Progenitor cell of endocrine pancreas (in vitro differentiated cells): ENCODE data around the gene HSFX2. TPM values are rescaled to one million over a fixed set of nuclear protein-coding genes. Genes with fewer than 3 reads are reported as not detected.
"Not testable (repeated sequence)": the region's sequence is repeated elsewhere in the genome, so short reads cannot be mapped to it uniquely, and the experiment has no call there.

Experiments used
- DNase-seq: peaks from one replicate; pipeline ENCODE4 v3.0.0; 2021; ENCODE audit warnings: low spot score; ENCODE audit not compliant: unreplicated experiment
- H3K27ac Mint-ChIP-seq: 2 replicates; pipeline ENCODE4 v1.8.0; 2021; ENCODE audit warnings: mild to moderate bottlenecking, moderate library complexity, mixed read lengths
- H3K27me3 Mint-ChIP-seq: 2 replicates; pipeline ENCODE4 v1.8.0; 2021; ENCODE audit warnings: mixed read lengths
- H3K36me3 Mint-ChIP-seq: 2 replicates; pipeline ENCODE4 v1.8.0; 2022; ENCODE audit warnings: mixed read lengths; ENCODE audit not compliant: insufficient read depth
- H3K4me1 Mint-ChIP-seq: 2 replicates; pipeline ENCODE4 v1.8.0; 2021; ENCODE audit warnings: low read depth, mixed read lengths
- H3K4me3 Mint-ChIP-seq: 2 replicates; pipeline ENCODE4 v1.8.0; 2021; ENCODE audit warnings: low read depth, mild to moderate bottlenecking, moderate library complexity, mixed read lengths
- H3K9me3 Mint-ChIP-seq: 2 replicates; pipeline ENCODE4 v1.8.0; 2021; ENCODE audit warnings: low read depth, mixed read lengths
- total RNA-seq: library from RNA; stranded (reverse); gene quantifications from 2 replicates; pipeline ENCODE4 v1.2.1, GENCODE V29; 2021
- TF ChIP-seq, protein P1 (sequence below): fragments of 200-600 bp; sonication (generic); IDR thresholded peaks from one replicate; pipeline ENCODE4 v1.5.0; 2021; ENCODE audit warnings: antibody characterized with exemption, mild to moderate bottlenecking; ENCODE audit not compliant: unreplicated experiment

The HSFX2 gene
- total RNA-seq, 1 donor from 2014 or later: 0.36 TPM

DNA sequence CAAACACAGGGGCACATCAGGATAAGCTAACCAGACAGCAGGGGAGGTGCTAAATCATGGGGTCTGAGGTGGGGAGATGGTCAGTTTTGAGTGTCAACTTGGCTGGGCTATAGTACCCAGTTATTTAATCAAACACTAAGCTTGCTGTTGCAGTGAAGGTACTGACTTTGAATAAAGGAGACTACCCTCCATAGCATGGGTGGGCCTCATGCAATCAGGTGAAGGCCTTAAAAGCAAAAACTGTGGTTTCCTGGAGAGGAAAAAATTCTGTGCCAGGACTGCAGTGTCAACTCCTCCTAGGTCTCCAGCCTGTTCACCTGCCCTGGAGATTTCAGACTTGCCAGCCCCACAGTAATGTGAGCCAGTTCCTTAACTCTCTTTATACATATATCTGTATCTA, 12.6 kb upstream of the HSFX2 start:
- Mint-ChIP-seq H3K4me3 (no peak overlapping the region), H3K4me1 (no peaks in the 10 kb centered on the region), H3K36me3 (peaks cover 14% of the 10 kb centered on the region), H3K27ac (no peak overlapping the region), H3K27me3 (no peaks in the 10 kb centered on the region), H3K9me3 (peaks cover 24% of the 10 kb centered on the region)
- TF ChIP-seq, protein P1, sequence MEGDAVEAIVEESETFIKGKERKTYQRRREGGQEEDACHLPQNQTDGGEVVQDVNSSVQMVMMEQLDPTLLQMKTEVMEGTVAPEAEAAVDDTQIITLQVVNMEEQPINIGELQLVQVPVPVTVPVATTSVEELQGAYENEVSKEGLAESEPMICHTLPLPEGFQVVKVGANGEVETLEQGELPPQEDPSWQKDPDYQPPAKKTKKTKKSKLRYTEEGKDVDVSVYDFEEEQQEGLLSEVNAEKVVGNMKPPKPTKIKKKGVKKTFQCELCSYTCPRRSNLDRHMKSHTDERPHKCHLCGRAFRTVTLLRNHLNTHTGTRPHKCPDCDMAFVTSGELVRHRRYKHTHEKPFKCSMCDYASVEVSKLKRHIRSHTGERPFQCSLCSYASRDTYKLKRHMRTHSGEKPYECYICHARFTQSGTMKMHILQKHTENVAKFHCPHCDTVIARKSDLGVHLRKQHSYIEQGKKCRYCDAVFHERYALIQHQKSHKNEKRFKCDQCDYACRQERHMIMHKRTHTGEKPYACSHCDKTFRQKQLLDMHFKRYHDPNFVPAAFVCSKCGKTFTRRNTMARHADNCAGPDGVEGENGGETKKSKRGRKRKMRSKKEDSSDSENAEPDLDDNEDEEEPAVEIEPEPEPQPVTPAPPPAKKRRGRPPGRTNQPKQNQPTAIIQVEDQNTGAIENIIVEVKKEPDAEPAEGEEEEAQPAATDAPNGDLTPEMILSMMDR: no peak
- DNase-seq: no peak

DNA sequence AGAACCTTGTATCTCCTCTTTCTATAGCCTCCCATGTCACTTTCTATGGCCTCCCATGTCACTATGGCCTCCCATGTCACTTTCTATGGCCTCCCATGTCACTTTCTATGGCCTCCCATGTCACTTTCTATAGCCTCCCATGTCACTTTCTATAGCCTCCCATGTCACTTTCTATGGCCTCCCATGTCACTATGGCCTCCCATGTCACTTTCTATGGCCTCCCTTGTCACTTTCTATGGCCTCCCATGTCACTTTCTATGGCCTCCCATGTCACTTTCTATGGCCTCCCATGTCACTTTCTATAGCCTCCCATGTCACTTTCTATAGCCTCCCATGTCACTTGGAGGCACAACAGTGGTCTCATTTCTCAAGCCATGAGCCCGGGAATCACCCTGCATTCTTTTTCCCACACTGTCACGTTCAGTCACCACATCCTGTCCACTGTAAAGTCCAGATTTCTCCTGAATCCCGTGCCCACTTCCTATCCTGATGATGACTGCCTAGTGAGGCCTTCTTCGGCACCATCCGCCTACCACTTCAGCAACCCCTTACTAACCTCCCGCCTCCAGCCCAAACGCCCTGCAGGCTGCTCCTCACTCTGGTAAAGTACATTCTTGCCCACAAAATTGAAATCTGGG, 10.3 kb upstream of the HSFX2 start:
- not testable (repeated sequence) for H3K4me3 Mint-ChIP-seq, H3K4me1 Mint-ChIP-seq, DNase-seq, H3K27ac Mint-ChIP-seq, H3K27me3 Mint-ChIP-seq
- Mint-ChIP-seq H3K36me3 (peaks cover 20% of the 10 kb centered on the region), H3K9me3 (peaks cover 21% of the 10 kb centered on the region)

DNA sequence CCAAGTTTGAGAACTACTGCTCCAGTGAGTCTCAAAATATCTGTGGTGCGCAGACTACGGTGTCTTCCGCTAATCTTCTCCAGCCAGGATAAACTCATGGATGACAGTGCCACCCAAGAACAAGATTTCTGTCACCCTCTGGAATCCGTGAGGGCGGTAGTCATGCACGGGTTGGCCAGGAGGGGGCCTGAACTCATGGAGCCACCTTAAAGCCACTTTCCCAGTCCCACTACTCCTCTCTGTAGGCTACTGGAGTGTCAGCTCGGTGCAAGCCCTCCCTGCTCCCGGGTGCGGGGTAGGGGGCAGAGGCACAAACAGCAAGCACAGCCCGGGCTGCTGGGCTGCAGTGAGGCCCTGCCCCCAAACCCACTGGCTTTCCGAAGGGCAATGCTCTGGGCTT, 3.5 kb upstream of the HSFX2 start:
- H3K36me3 Mint-ChIP-seq, H3K27me3 Mint-ChIP-seq, H3K4me3 Mint-ChIP-seq, DNase-seq, H3K4me1 Mint-ChIP-seq, H3K27ac Mint-ChIP-seq, H3K9me3 Mint-ChIP-seq: not testable (repeated sequence)

DNA sequence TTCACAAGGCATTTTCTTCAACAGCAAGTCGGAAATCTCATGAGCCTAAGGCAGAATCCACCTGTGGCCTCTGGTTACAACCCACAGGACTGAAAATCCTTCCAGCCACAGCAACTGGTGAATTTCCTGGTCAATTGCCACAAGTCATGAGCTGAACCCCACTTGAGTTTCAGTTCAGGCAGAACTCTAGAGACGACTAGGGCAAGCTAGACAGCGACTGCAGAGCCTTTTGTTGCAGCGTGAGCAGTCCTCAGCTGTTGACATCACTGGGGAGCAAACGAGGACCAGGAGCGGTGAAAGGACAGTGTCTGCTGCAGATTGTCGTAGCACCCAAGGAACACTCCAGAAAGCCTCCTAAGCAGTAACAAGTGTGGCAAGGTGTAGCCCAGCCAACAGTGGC, 829 bp upstream of the HSFX2 start:
- not testable (repeated sequence) for H3K4me3 Mint-ChIP-seq, H3K27me3 Mint-ChIP-seq, DNase-seq, H3K9me3 Mint-ChIP-seq, H3K27ac Mint-ChIP-seq, H3K4me1 Mint-ChIP-seq, H3K36me3 Mint-ChIP-seq

DNA sequence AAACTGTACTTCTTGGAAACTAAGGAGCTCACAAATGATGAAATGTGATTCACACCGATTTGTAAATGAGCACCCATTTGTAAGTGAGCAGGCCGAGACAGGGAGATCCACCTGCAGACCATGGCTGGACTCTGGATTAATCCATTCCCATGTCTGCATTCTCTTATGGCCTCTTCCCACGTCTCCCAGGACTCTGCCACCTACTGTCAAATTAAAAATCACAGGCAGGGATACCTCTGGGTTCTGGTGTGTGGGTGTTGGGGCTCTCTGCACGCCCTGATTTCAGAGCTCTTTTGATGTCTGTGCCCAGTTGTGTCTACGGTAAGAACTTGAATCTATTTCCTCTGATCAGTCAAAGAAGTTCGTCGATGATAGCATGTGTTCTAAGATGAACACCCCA, 4.1 kb downstream of the HSFX2 start:
- not testable (repeated sequence) for H3K9me3 Mint-ChIP-seq, H3K27me3 Mint-ChIP-seq, DNase-seq

DNA sequence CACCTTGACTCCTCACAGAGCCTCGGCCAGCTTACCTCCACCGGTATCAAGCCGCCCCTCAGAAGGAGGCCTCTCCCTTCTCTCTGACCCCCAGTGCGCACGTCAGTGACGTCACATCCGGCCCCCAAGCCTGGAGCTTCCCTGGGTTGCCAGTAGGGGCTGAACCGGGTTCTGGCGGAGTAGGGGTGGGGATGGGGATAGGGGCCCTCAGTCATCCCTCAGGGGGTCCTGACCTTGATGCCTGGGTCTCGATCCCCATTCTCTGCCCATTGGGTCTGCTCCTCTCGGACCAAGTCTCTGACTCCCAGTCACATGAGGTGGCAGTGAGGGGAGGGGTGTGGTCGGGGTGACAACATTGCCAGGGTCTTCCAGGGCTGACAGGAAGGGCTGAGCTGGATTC, 7.8 kb downstream of the HSFX2 start, which contains the start of gene MAGEA9B:
TSS of gene MAGEA9B (minus strand) at position 101 of the 400 bp plus-strand sequence. CDS start 4,280 bp downstream, outside the sequence.
- not testable (repeated sequence) for H3K36me3 Mint-ChIP-seq, H3K27me3 Mint-ChIP-seq, DNase-seq, H3K27ac Mint-ChIP-seq, H3K4me3 Mint-ChIP-seq, H3K4me1 Mint-ChIP-seq, H3K9me3 Mint-ChIP-seq

More for the DNA sequence above, 4.1 kb downstream of the HSFX2 start:
- H3K4me1 Mint-ChIP-seq, H3K4me3 Mint-ChIP-seq, H3K36me3 Mint-ChIP-seq, H3K27ac Mint-ChIP-seq: not testable (repeated sequence)

DNA sequence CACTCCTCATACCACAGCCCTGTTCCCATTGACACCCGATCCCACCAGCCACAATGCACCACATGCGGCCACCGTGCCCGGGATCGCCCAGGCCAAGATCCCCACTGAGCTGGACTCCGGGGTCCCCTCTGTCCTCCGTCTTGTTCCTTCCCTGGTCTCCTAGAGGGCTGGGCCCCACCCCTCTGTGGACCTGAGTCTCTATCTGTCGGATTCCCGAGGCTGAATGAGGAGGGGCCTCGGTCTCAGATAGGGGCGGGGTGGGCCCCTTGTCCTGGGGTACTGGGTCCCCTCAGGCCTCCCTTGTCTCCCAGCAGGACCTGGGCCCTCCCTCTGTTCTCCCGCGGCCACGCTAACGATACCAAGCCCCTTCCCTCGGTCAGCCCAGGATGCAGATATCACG, 9.5 kb downstream of the HSFX2 start:
- H3K4me1 Mint-ChIP-seq, H3K4me3 Mint-ChIP-seq, H3K27ac Mint-ChIP-seq, H3K36me3 Mint-ChIP-seq, DNase-seq, H3K9me3 Mint-ChIP-seq, H3K27me3 Mint-ChIP-seq: not testable (repeated sequence)

DNA sequence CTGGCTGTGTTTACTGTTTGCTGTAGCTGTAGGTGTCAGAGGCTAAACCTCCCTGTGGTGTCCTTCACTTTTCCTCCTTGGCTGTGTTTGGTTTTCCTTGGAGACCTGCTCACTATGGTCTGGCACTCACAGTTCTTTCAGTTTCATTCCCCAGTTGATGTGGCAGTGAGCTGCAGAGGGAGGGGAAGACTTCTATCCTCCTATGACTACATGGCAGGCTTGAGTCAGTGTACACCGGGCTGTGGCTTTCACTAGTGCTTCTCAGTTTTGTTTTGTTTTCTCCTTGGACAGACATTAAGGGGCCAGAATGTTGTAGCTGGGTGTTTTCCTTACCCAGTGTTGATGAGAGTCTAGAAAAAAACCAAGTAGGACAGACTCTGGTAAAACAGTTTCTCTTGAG, 21.7 kb downstream of the HSFX2 start:
- H3K36me3 Mint-ChIP-seq: not testable (repeated sequence)

DNA sequence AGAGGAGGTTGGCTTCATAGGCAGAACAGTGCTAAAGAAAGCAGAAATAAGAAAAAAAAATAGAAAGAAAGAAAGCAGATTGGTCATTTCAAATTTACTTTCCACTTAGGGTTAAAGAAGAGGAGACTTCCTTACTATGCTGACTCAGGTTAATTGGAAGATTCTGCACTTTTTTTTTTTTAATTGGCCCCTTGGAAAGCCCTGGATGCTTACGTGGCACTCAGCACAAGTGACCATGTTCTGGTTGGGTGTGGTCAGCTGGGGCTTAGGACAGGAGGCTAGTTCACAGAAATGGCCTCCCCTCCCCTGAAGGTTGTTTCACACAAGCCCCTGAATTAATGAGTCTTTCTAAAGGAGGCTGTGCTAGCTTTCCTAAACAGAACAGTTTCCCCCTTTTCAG, 22.4 kb downstream of the HSFX2 start:
- DNase-seq: no peak
- Mint-ChIP-seq H3K27ac (no peak overlapping the region), H3K4me1 (no peaks in the 10 kb centered on the region), H3K9me3 (no peaks in the 10 kb centered on the region), H3K27me3 (no peaks in the 10 kb centered on the region), H3K36me3 (no peaks in the 10 kb centered on the region), H3K4me3 (no peak overlapping the region)
- TF ChIP-seq, protein P1: no peak

More for the DNA sequence above, 21.7 kb downstream of the HSFX2 start:
- not testable (repeated sequence) for H3K4me1 Mint-ChIP-seq, DNase-seq, H3K27ac Mint-ChIP-seq, H3K9me3 Mint-ChIP-seq, H3K4me3 Mint-ChIP-seq, H3K27me3 Mint-ChIP-seq
